Loucy (cell line): Measurements from ENCODE around the gene ACTL7B.

ENCODE experiments used
- H2AFZ ChIP-seq: fragments of 200-600 bp; sonication (generic); 2 replicates; pipeline ENCODE4 v1.6.0; 2016; ENCODE audit warnings: antibody characterized with exemption, mild to moderate bottlenecking, low read length, moderate library complexity
- H3F3A ChIP-seq: fragments of 200-600 bp; 2 replicates; pipeline ENCODE4 v1.6.0; 2016; ENCODE audit warnings: antibody characterized with exemption, low read depth, mild to moderate bottlenecking
- H3K27me3 ChIP-seq: fragments of 200-600 bp; sonication (generic); 2 replicates; pipeline ENCODE4 v1.6.1; 2014; ENCODE audit warnings: low read length, mild to moderate bottlenecking; ENCODE audit not compliant: insufficient read depth, poor library complexity, severe bottlenecking
- H3K36me3 ChIP-seq: fragments of 200-600 bp; sonication (generic); 2 replicates; pipeline ENCODE4 v1.6.1; 2016; ENCODE audit warnings: low read length; ENCODE audit not compliant: insufficient read depth
- H3K4me1 ChIP-seq: fragments of 200-600 bp; sonication (generic); 2 replicates; pipeline ENCODE4 v1.5.1; 2014; ENCODE audit warnings: low read length, mild to moderate bottlenecking; ENCODE audit not compliant: insufficient read depth, poor library complexity, severe bottlenecking
- H3K4me2 ChIP-seq: fragments of 200-600 bp; sonication (generic); 2 replicates; pipeline ENCODE4 v1.6.0; 2014; ENCODE audit warnings: antibody characterized with exemption, low read length, low read depth, mild to moderate bottlenecking; ENCODE audit not compliant: poor library complexity, severe bottlenecking
- H3K4me3 ChIP-seq: fragments of 200-600 bp; sonication (generic); 2 replicates; pipeline ENCODE4 v1.5.1; 2014; ENCODE audit warnings: low read length, mild to moderate bottlenecking, mixed read lengths; ENCODE audit not compliant: poor library complexity, severe bottlenecking
- H3K79me2 ChIP-seq: fragments of 200-600 bp; sonication (generic); 2 replicates; pipeline ENCODE4 v1.6.1; 2014; ENCODE audit warnings: low read length; ENCODE audit not compliant: insufficient read depth
- H3K9ac ChIP-seq: fragments of 200-600 bp; sonication (generic); 2 replicates; pipeline ENCODE4 v1.6.0; 2014; ENCODE audit warnings: mild to moderate bottlenecking, low read depth, low read length, moderate library complexity; ENCODE audit not compliant: poor library complexity, severe bottlenecking
- H3K9me2 ChIP-seq: fragments of 200-600 bp; sonication (generic); replicated peaks from 2 replicates; pipeline ENCODE4 v1.6.1; 2016; ENCODE audit warnings: low read depth, low read length, mixed read lengths
- H3K9me3 ChIP-seq: fragments of 200-600 bp; sonication (generic); 2 replicates; pipeline ENCODE4 v1.6.1; 2014; ENCODE audit warnings: mild to moderate bottlenecking, antibody characterized with exemption, low read length, low read depth; ENCODE audit not compliant: insufficient read depth
- H4K20me1 ChIP-seq: fragments of 200-600 bp; sonication (generic); 2 replicates; pipeline ENCODE4 v1.6.0; 2014; ENCODE audit warnings: antibody characterized with exemption, low read length, mild to moderate bottlenecking; ENCODE audit not compliant: insufficient read depth, poor library complexity, severe bottlenecking
- EZH2phosphoT487 ChIP-seq: fragments of 200-600 bp; IDR thresholded peaks from 2 replicates; pipeline ENCODE4 v1.6.1; 2018; ENCODE audit warnings: antibody characterized with exemption, mild to moderate bottlenecking, moderate library complexity, borderline replicate concordance
- TF ChIP-seq, protein P1 (sequence below): fragments of 200-600 bp; sonication (generic); conservative IDR thresholded peaks from 2 replicates; pipeline ENCODE4 v1.5.1; 2014; ENCODE audit warnings: mild to moderate bottlenecking, antibody characterized with exemption, low read length

ACTL7B gene

DNA sequence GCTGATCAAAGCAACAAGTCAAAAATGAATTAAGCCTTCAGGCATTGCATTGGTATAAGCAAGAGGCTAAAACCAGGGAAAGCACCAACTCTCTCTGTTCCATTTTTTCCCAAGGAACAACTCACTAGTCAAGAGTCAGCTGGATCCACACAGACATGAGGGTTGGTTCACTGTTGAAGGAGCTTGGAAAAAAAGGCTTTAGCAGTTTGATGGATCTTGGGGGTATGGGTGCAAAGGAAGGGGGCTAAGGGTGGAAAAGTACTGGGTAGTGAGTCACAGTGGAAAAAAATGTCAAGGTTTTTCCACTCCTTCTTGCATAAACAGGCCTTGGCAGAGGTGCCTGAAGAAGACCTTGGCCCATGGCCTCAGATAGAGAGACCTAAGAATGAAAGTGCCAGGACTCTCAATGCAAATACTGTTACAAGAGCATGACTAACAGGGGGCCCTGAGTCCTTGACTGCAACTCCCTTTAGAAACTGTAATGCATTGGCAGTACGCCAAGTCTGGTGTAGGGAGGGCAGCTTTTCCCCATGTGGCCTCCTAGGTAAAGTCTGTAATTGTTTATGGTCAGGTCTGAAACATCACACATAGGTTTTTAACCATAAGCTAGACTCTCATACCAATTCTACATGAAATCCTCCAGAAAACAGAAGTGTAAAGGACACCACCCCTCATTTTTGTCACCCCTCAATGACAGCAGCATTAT lies 30.0 kb upstream of the ACTL7B start:
- Histone ChIP-seq H3K9me2 (no peaks in the 10 kb centered on the region), H2AFZ (no peak overlapping the region), H3K36me3 (peaks cover 30% of the 10 kb centered on the region; the same call in 1 of the 2 replicates), H4K20me1 (no peaks in the 10 kb centered on the region), H3K27me3 (no peaks in the 10 kb centered on the region), H3K9ac (no peak overlapping the region), H3K79me2 (no peaks in the 10 kb centered on the region), H3F3A (no peaks in the 10 kb centered on the region), H3K9me3 (no peaks in the 10 kb centered on the region), H3K4me3 (no peak overlapping the region), H3K4me2 (no peak overlapping the region), H3K4me1 (no peaks in the 10 kb centered on the region)
- no peak for TF ChIP-seq EZH2phosphoT487
- TF ChIP-seq, protein P1, sequence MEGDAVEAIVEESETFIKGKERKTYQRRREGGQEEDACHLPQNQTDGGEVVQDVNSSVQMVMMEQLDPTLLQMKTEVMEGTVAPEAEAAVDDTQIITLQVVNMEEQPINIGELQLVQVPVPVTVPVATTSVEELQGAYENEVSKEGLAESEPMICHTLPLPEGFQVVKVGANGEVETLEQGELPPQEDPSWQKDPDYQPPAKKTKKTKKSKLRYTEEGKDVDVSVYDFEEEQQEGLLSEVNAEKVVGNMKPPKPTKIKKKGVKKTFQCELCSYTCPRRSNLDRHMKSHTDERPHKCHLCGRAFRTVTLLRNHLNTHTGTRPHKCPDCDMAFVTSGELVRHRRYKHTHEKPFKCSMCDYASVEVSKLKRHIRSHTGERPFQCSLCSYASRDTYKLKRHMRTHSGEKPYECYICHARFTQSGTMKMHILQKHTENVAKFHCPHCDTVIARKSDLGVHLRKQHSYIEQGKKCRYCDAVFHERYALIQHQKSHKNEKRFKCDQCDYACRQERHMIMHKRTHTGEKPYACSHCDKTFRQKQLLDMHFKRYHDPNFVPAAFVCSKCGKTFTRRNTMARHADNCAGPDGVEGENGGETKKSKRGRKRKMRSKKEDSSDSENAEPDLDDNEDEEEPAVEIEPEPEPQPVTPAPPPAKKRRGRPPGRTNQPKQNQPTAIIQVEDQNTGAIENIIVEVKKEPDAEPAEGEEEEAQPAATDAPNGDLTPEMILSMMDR: no peak

DNA sequence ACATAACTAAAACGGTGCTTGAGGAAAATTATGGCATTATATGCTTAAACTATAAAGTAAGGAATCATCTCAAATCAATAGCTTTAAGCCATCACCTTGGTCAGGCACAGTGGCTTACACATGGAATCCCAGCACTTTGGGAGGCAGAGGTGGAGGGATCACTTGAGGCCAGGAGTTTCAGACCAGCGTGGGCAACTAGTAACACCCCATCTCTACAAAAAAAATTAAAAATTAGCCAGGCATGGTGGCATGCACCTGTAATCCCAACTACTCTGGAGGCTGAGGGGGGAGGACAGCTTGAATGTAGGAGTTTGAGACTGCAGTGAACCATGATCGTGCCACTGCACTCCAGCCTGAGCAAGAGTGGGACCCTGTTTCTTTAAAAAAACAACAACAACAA lies 28.9 kb upstream of the ACTL7B start:
- H3F3A ChIP-seq: no peaks in the 10 kb centered on the region
- H3K27me3 ChIP-seq: no peaks in the 10 kb centered on the region
- H3K4me2 ChIP-seq: no peak overlapping the region
- H3K36me3 ChIP-seq: peaks cover 30% of the 10 kb centered on the region; the same call in 1 of the 2 replicates
- TF ChIP-seq, protein P1: no peak
- TF ChIP-seq EZH2phosphoT487: no peak
- no peak overlapping the region for H3K4me3 ChIP-seq
- H2AFZ ChIP-seq: no peak overlapping the region
- H4K20me1 ChIP-seq: no peaks in the 10 kb centered on the region
- H3K9ac ChIP-seq: no peak overlapping the region
- no peaks in the 10 kb centered on the region for H3K9me3 ChIP-seq
- no peaks in the 10 kb centered on the region for H3K79me2 ChIP-seq
- H3K9me2 ChIP-seq: no peaks in the 10 kb centered on the region
- no peaks in the 10 kb centered on the region for H3K4me1 ChIP-seq

DNA sequence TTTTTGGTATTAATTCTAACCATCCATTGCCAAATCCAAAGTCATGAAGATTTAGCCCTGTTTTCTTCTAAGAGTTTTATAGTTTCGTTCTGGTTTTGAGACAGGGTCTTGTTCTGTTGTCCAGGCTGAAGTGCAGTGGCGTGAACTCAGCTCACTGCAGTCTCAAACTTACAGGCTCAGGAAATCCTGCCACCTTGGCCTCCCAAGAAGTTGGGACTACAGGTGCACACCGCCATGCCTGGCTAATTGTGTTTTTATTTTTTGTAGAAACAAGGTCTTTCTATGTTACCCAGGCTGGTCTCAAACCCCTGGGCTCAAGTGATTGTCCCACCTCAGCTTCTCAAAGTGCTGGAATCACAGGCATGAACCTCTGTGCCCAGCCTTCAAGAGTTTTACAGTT lies 27.3 kb upstream of the ACTL7B start:
- H3K4me2 ChIP-seq: no peak overlapping the region
- TF ChIP-seq EZH2phosphoT487: no peak
- TF ChIP-seq, protein P1: no peak
- H3K36me3 ChIP-seq: peaks cover 32% of the 10 kb centered on the region; the same call in 1 of the 2 replicates
- no peaks in the 10 kb centered on the region for H3K27me3 ChIP-seq
- H3K79me2 ChIP-seq: no peaks in the 10 kb centered on the region
- H3K4me3 ChIP-seq: no peak overlapping the region
- H3K9ac ChIP-seq: no peak overlapping the region
- no peak overlapping the region for H2AFZ ChIP-seq
- H3K4me1 ChIP-seq: no peaks in the 10 kb centered on the region
- no peaks in the 10 kb centered on the region for H3K9me2 ChIP-seq
- no peaks in the 10 kb centered on the region for H3K9me3 ChIP-seq
- H3F3A ChIP-seq: no peaks in the 10 kb centered on the region
- no peaks in the 10 kb centered on the region for H4K20me1 ChIP-seq
